Esophagus muscularis mucosa (tissue), 4 donors: ENCODE measurements around the gene CYSRT1. TPM values are rescaled to one million over a fixed set of nuclear protein-coding genes. Genes with fewer than 3 reads are reported as not detected.

ENCODE experiments used
- DNase-seq: peaks from one replicate; pipeline ENCODE4 v3.0.0-alpha.2; 2017; ENCODE audit errors: extremely low spot score
- H3K27ac ChIP-seq, 4 donors: fragments of 200-600 bp; sonication (generic); replicated peaks in 1 of 4; 1 replicate in 3 of 4; 2 replicates in 1 of 4; pipeline ENCODE4 v1.5.1; 2016 to 2019; ENCODE audit warnings: mild to moderate bottlenecking in 1 of 4
- H3K27me3 ChIP-seq, 4 donors: fragments of 200-600 bp; sonication (generic); one replicate each; pipeline versions ENCODE4 v1.5.1 to v1.6.0; 2016 to 2019
- H3K36me3 ChIP-seq, 4 donors: fragments of 200-600 bp; sonication (generic); one replicate each; pipeline ENCODE4 v1.5.1; 2016 to 2019
- H3K4me1 ChIP-seq, 4 donors: fragments of 200-600 bp; sonication (generic); one replicate each; pipeline ENCODE4 v1.5.1; 2016 to 2019
- H3K4me3 ChIP-seq, 4 donors: fragments of 200-600 bp; sonication (generic); 1 replicate in 2 of 4; 2 replicates in 2 of 4; pipeline ENCODE4 v1.5.1; 2016 to 2019; ENCODE audit warnings: mild to moderate bottlenecking in 4 of 4, moderate library complexity in 1 of 4
- H3K9me3 ChIP-seq, 4 donors: fragments of 200-600 bp; sonication (generic); 1 replicate in 3 of 4; 2 replicates in 1 of 4; pipeline ENCODE4 v1.5.1; 2016 to 2019
- CTCF ChIP-seq, 3 experiments: fragments of 200-600 bp in 2 of 3; fragments of 450-650 bp in 1 of 3; sonication (generic) in 2 of 3; IDR thresholded peaks; one replicate each; pipeline ENCODE4 v1.5.1; 2017 to 2019; ENCODE audit warnings: antibody characterized with exemption in 3 of 3, mild to moderate bottlenecking in 2 of 3, moderate library complexity in 1 of 3
- EP300 ChIP-seq: sonication (generic); formaldehyde crosslinking; IDR thresholded peaks from one replicate; pipeline ENCODE4 v1.6.1; 2017; ENCODE audit warnings: antibody characterized with exemption
- POLR2A ChIP-seq: fragments of 450-650 bp; IDR thresholded peaks from one replicate; pipeline ENCODE4 v1.6.1; 2017; ENCODE audit warnings: antibody characterized with exemption, moderate library complexity, mild to moderate bottlenecking, low read depth
- POLR2AphosphoS5 ChIP-seq, 2 donors: sonication (generic); formaldehyde crosslinking; IDR thresholded peaks; one replicate each; pipeline ENCODE4 v1.6.1; 2017; ENCODE audit warnings: antibody characterized with exemption in 2 of 2
- WGBS: methylation state at CpG from one replicate; pipeline ENCODE4 v1.1.5; 2018; 5-methylcytosine and 5-hydroxymethylcytosine counted together
- intact Hi-C: fragments of 100-400 bp; cut with DNase I; formaldehyde crosslinking; loops from one replicate; pipeline ENCODE4 v1.15.1; 2023
- total RNA-seq, 4 donors: library from RNA; depleted of rRNA; stranded (reverse); fragments of >200 nt; gene quantifications; one replicate each; pipeline versions ENCODE4 v1.1.0 to v1.2.1, GENCODE V29; 2016

Gene CYSRT1
- total RNA-seq, 4 donors from 2014 or later = 0.33 to 0.45 (median 0.40) TPM; not detected in 1

GRCh38 chr9:137178939-137179630 lies 45.9 kb upstream of the CYSRT1 start:
- WGBS = 87% methylated on average over 15 of the region's 19 CpGs
- H3K27me3 ChIP-seq = peaks cover 0 to 1% (median 0%) of the 10 kb centered on the region in 4 donors
- no peak overlapping the region for H3K4me3 ChIP-seq
- peaks cover 0 to 8% (median 3%) of the 10 kb centered on the region in 4 donors for H3K4me1 ChIP-seq
- H3K36me3 ChIP-seq = peaks cover 44 to 73% (median 66%) of the 10 kb centered on the region in 4 donors
- H3K9me3 ChIP-seq = no peaks in the 10 kb centered on the region
- intact Hi-C loops = no loop called here
- DNase-seq = no peak
- TF ChIP-seq EP300 (no peak), POLR2A (no peak), POLR2AphosphoS5 (IDR thresholded peaks at IDR 0.05) (no peak), CTCF (IDR thresholded peaks at IDR 0.05) (no peak)
- no peak overlapping the region for H3K27ac ChIP-seq

GRCh38 chr9:137179761-137180160 lies 45.2 kb upstream of the CYSRT1 start:
- intact Hi-C loops = no loop called here
- WGBS = 94% methylated on average over 14 of the region's 17 CpGs
- H3K36me3 ChIP-seq = peaks cover 50 to 80% (median 73%) of the 10 kb centered on the region in 4 donors
- no peaks in the 10 kb centered on the region for H3K9me3 ChIP-seq
- no peak overlapping the region for H3K27ac ChIP-seq
- H3K27me3 ChIP-seq = no peaks in the 10 kb centered on the region
- DNase-seq = no peak
- H3K4me1 ChIP-seq = peaks cover 0 to 15% (median 5%) of the 10 kb centered on the region in 4 donors
- H3K4me3 ChIP-seq = no peak overlapping the region
- TF ChIP-seq POLR2AphosphoS5 (IDR thresholded peaks at IDR 0.05) (no peak), EP300 (no peak), CTCF (IDR thresholded peaks at IDR 0.05) (no peak), POLR2A (no peak)

- Histone ChIP-seq H3K27ac (no peak overlapping the region), H3K27me3 (no peaks in the 10 kb centered on the region), H3K9me3 (no peaks in the 10 kb centered on the region), H3K4me1 (peaks cover 0 to 15% (median 5%) of the 10 kb centered on the region in 4 donors), H3K4me3 (no peak overlapping the region), H3K36me3 (peaks cover 52 to 87% (median 80%) of the 10 kb centered on the region in 4 donors)
- TF ChIP-seq POLR2AphosphoS5 (IDR thresholded peaks at IDR 0.05) = no peak
- no peak for TF ChIP-seq EP300
- no peak for TF ChIP-seq CTCF (IDR thresholded peaks at IDR 0.05)
- no peak for TF ChIP-seq POLR2A
- no CpG with 5 or more reads among the region's 20 CpGs for WGBS
- no peak for DNase-seq
- intact Hi-C loops = no loop called here
These were observed 44.5 kb upstream of the CYSRT1 start for GRCh38 chr9:137180491-137180890.

GRCh38 chr9:137181680-137182079 lies 43.3 kb upstream of the CYSRT1 start:
- H3K27ac ChIP-seq = no peak overlapping the region
- H3K4me1 ChIP-seq = peaks cover 7 to 26% (median 17%) of the 10 kb centered on the region in 4 donors
- H3K9me3 ChIP-seq = no peaks in the 10 kb centered on the region
- H3K36me3 ChIP-seq = peaks cover 57 to 99% (median 91%) of the 10 kb centered on the region in 4 donors
- no peaks in the 10 kb centered on the region for H3K27me3 ChIP-seq
- no peak for TF ChIP-seq POLR2A
- TF ChIP-seq CTCF (IDR thresholded peaks at IDR 0.05) = no peak
- no peak for TF ChIP-seq EP300
- TF ChIP-seq POLR2AphosphoS5 (IDR thresholded peaks at IDR 0.05) = no peak
- no peak for DNase-seq
- intact Hi-C loops = no loop called here
- WGBS = 95% methylated on average over 19 of the region's 22 CpGs
- H3K4me3 ChIP-seq = no peak overlapping the region
